GM12891 (cell line): Measurements from ENCODE around the gene ABHD17A.
"Not testable (repeated sequence)": the region's sequence is repeated elsewhere in the genome, so short reads cannot be mapped to it uniquely, and the experiment has no call there.

Source experiments
- POLR2A ChIP-seq: IDR thresholded peaks from 2 replicates; pipeline ENCODE4 v1.6.1; 2011; ENCODE audit warnings: low read depth, low read length, control low read depth
- POLR2AphosphoS5 ChIP-seq: IDR thresholded peaks from 2 replicates; pipeline ENCODE4 v1.6.1; 2011; ENCODE audit warnings: low read depth, low read length, control low read depth

- not testable (repeated sequence) for TF ChIP-seq POLR2A, POLR2AphosphoS5
Observed at GRCh38 chr19:1876496-1877279, 8.6 kb downstream of the ABHD17A start.
